Endothelial cell of hepatic sinusoid (primary cell): Measurements from ENCODE around the gene ACAP1.

Experiments used
- in situ Hi-C: cut with HindIII; loops from 2 replicates; pipeline ENCODE4 v1.10.0; 2017; ENCODE audit warnings: low sequenced_read_pairs

The ACAP1 gene

DNA sequence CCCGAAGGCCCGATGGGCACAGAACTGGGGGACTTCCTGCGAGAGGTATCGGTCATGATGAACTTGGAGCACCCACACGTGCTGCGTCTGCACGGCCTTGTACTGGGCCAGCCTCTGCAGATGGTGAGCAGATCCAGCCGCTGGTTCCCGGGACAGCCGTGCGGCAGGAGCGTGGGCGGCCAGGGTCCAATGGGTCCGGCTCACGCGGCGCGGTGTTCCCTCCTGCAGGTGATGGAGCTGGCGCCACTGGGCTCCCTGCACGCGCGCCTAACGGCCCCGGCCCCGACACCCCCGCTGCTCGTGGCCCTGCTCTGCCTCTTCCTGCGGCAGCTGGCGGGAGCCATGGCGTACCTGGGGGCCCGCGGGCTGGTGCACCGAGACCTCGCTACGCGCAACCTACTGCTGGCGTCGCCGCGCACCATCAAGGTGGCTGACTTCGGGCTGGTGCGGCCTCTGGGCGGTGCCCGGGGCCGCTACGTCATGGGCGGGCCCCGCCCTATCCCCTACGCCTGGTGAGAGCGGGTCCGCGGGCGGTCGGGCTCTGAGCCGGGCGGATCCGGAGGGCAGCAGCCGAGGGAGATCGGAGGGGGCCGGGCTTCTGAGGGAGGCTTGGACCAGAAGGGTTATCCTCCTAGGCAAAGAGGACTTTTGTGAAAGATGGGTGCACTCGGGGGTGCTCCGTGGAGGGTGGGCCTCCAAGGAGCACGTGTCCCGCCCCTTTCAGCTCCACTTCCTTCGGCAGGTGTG, 47.6 kb downstream of the ACAP1 start:
- in situ Hi-C loops, result no loop called here

DNA sequence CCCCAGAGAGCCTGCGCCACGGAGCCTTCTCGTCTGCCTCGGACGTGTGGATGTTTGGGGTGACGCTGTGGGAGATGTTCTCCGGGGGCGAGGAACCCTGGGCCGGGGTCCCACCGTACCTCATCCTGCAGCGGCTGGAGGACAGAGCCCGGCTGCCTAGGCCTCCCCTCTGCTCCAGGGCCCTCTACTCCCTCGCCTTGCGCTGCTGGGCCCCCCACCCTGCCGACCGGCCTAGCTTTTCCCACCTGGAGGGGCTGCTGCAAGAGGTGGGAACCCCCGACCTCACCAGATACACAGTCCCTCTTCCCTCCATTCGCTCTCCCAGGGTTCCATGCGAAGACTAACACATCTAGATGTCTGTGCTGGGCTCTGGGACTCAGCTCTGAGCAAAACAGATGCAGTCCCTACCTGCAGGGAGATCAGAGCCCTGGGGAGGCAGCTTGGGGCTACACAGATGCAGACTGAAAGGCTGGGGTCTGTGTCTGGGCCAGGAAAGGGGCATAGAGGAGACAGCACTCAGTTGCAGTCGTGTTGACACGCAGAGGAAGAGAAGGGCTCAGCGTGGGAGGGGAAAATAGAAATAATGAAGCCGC, 48.3 kb downstream of the ACAP1 start:
- in situ Hi-C loops, result loop anchor here (5.0 kb wide), 2 partner anchors 48 to 93 kb away; partner anchors contain the start of gene ZBTB4

DNA sequence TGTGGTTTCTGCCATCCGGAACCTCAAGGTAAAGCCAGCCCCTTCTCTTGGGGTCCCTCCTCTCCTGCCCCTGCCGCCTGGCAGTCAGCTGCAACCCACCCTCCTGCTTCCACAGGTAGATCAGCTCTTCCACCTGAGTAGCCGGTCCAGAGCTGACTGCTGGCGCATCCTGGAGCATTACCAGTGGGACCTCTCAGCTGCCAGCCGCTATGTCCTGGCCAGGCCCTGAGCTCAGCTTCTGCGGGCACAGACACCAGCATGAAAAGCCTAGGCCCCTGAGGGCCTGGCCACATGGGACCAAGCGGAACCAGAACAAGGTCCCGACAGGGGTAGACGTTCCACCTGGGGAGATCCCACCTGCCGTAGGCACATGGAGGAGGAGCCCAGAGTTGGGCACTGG, 52.5 kb downstream of the ACAP1 start:
- in situ Hi-C loops, result loop anchor here (5.0 kb wide), 2 partner anchors 43 to 88 kb away; partner anchors contain the start of gene ZBTB4

DNA sequence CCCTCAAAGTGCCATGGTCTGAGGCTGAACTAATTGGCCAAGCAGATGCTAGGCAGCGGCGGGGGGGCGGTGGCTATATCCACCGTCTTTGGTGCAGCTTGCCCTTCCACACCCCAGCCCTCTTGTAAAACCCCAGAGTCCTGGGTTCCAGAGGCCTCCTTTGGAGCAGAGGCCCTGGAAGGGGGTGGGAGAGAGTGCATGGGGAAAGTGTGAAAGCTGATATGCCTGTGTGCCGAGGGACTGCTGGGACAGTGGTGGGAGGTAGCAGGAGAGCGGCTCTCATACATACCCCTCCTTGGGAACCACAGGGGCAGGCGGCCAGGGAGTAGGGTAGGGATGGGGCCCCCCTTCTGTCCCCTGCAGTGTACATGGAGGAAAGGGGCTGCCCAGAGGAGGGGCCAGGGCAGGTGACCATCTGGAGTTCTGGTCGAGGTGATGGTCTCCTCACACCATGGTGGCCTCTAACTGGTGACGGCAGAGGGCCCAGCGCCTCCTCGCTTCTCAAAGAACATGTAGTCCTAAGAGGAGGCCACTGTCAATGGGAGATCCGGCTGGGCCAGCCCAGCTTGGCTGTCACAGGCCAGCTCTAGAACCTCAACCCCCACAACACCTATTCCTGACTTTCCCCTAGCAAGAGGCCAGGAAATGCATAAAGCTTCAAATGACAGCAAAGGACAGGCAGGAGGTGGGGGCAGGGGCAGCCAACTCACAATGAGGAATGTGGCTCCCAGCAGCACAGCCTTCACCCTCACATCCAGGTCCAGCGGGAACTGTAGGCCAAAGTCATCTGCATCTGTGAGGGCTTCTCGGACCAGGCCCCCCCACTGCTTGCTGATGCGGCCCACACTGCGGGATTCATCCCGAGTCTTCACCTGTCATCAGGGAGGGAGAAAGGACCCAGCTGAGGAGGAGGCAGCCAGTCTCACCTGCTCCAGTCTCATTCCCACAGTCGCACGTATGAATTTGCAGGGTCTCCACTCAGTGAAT, 53.9 kb downstream of the ACAP1 start:
- in situ Hi-C loops, result loop anchor here (5.0 kb wide), 2 partner anchors 42 to 87 kb away; partner anchors contain the start of gene ZBTB4

DNA sequence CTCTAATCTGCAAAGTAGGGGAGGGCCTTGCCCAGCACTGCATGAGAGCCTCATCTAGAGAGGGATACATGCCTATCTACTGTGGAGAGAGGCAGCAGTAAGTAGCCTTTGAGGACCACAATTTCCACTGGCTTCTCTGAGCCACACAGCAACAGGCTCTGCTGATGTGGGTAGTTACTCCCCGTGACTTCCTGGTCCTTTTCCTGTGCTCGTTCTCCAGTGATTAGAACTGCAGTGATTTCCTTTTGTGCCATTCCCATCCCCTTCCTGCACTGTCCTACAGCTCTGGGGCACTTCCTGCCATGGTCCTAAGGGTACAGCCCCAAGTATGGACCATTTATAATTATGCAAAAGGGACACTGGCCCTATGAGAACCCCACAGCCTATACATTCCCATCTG, 55.0 kb downstream of the ACAP1 start:
- in situ Hi-C loops, result no loop called here

DNA sequence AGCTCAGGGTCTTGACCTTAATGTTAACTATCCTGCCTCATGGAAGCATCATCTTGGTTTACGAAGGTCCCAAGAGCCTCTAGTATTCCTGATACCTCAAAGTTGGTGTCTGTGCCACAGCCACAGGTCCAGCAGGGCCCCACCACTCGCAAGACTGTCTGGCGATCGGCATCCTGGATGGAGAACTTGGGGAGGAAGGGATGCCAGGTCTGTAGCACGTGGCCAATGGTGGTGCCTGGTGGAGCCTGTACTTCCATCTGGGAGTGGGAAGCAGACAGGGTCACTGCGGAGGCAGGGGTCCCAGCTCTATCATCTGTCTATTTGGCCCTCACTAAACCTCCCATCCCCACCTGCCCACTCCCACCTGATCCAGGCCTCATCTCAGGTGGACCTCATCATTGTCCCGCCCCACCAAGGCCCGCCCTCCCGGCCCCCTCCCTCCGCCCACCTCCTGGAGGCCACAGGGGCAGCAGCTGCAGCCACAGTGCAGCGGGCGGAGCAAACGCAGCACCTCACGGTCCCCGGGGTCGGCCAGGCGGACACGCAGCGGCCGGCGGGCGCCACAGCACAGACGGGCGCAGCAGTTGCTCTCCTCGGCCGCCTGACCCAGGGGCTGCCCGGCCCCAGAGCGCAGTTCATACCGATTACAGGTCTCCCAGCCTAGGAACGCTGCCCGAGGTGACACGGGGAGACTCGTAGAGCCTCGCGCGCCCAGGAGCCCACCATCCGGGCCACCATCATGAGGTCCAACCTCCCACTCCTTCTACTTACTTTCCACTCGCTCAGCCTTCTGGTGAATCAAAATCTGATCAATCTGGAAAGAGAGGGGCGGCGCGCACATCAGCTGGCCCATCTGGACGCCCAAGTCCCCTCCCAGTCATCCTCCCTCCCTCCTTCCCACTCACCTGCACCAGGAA, 56.6 kb downstream of the ACAP1 start:
- in situ Hi-C loops, result no loop called here

DNA sequence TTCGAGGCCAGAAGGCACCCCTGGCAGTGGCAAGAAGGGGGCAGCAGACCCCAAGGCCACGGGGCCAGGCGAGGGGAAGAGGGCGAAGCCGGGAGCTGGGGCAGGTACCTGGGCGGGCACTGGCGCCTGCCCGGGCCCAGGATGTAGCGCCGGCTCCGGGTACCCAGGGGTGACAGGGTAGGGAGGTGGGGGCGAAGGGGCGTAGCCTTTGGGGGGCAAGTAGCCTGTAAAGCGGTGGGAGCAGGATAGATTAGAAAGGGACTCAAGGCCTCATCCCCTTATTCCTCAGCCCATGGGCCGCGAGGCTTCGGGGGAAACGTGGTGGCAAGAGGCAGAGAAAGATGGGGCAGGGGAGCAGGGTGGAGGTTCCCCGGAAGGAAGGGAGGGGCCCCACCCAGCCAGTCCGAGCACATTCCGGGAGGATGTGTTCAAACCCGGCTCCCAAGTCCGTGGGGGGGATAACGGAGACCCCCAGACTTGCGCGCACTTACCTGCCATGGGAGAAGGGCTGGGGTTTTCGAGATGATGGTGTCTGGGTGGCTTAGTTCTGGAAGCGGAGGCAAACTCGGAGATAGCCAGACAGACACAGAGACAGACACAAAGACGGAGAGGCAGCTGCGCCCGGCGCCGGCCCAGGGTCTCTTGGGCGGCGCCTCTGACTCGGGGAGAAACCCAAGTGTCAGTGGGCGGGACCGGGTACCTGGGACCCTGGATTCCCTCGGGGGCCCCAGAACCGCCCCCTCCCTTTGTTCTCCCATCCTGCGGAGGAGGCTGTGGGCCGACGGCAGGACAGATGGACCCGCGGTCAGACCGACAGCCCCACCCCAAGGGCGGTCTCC, 57.5 kb downstream of the ACAP1 start:
- in situ Hi-C loops, result no loop called here

DNA sequence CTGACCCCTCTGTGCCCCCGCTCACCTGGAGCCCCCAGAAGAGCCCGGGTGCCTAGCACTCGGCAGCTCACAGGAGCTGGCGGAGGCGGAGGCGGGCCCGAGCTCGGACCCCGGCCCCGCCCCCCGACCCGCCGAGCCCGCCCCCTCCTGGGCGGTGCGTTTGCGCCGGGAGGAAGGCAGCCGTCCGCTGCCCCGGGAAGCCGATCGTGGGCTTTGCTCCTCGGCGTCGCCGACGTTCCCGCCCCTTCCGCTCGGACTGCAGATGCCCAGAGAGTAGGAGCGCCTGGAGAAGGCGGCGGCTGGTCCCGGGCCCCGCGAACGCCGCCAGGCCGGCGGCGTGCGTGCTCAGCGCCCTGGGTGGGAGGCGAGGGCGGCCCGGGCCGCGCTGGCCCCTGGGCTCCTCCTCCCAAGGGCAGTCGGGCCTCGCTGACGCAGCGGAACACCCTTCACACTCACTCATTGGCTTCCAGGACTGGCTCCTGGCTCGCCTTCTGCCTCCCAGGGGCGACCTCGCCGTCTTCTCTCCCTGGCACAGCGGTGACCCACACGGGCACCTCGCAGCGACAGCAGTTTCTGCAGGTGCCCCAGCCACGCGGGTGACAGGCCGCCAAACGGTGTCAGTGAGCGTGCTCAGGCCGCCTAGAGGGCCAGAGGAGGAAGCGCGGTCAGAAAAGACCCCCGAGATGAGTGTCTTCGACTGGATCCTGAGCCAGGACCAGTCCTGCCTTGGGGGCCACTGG, 58.3 kb downstream of the ACAP1 start, which contains the start of gene PLSCR3:
Gene PLSCR3 (minus strand): TSS at position 74 of the 740 bp plus-strand sequence. CDS start 415 bp downstream, outside the sequence.
- in situ Hi-C loops, result no loop called here

DNA sequence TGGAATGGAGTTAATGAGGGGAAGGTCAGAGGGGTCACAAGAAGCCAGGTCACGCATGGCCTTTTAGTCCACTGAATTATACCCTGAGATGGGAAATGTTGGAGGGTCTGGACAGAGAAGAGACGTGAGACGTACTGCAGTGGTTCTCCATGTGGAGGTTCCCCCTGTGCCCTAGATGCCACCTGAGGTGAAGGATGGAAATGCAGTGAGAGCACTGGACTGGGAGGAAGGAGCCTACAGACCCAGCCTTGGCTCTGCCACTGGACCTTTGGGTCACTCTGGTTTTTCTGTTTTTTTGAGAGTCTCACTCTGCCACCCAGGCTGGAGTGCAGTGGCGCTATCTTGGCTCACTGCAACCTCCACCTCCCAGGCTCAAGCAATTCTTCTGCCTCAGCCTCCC, 59.8 kb downstream of the ACAP1 start:
- in situ Hi-C loops, result no loop called here

DNA sequence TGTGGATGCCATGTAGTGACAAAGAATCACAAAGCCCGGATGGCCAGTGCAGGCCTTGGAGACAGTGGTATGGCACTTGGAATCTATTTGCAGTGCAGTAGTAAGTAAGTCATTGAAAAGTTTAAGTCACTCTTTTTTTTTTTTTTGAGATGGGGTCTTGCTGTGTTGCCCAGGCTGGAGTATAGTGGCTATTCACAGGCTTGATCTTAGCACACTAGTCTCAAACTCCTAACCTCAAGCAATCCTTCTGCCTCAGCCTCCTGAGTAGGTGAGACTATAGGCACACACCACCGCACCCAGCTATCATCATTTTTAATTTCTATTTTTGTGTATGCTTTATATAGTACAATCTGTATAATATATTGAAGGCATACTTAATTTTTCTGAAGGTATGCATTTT, 62.3 kb downstream of the ACAP1 start:
- in situ Hi-C loops, result no loop called here
